HG03378 (cell line): ENCODE measurements around the gene CCZ1.
"Not testable (repeated sequence)": the region's sequence is repeated elsewhere in the genome, so short reads cannot be mapped to it uniquely, and the experiment has no call there.

Experiments used
- ATAC-seq: cut with Tn5 transposase; IDR thresholded peaks from one replicate; pipeline ENCODE4 v1.9.1; 2021; ENCODE audit warnings: mild to moderate bottlenecking, moderate library complexity; ENCODE audit not compliant: unreplicated experiment

Gene CCZ1

GRCh38 chr7:5898480-5899224 lies at the start of gene CCZ1:
TSS of gene CCZ1 (plus strand) at chr7:5898733. CDS start at chr7:5898800, 67 bp downstream.
- not testable (repeated sequence) for ATAC-seq

GRCh38 chr7:5850944-5851343 lies 47.6 kb upstream of the CCZ1 start:
- no peak for ATAC-seq

- no peak for ATAC-seq
These were observed 43.8 kb upstream of the CCZ1 start for GRCh38 chr7:5854738-5855137.

GRCh38 chr7:5857041-5857575 lies 41.4 kb upstream of the CCZ1 start:
- not testable (repeated sequence) for ATAC-seq

DNA sequence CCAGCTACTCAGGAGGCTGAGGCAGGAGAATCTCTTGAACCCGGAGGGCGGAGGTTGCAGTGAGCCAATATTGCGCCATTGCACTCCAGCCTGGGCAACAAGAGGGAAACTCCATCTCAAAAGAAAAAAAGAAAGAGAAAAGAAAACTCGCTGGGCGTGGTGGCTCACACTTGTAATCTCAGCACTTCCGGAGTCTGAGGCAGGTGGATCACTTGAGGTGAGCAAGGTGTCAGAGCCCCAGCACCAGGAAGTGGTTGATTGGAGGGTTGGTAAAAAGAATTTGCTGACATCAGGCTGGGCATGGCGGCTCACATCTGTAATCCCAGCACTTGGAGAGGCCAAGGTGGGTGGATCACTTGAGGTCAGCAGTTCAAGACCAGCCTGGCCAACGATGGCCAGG lies 40.0 kb upstream of the CCZ1 start:
- not testable (repeated sequence) for ATAC-seq

- ATAC-seq: not testable (repeated sequence)
These were observed 37.3 kb upstream of the CCZ1 start for GRCh38 chr7:5861281-5861680.

- ATAC-seq: not testable (repeated sequence)
These were observed 35.7 kb upstream of the CCZ1 start for GRCh38 chr7:5862753-5863366.

GRCh38 chr7:5865279-5865931 lies 33.1 kb upstream of the CCZ1 start:
- not testable (repeated sequence) for ATAC-seq

DNA sequence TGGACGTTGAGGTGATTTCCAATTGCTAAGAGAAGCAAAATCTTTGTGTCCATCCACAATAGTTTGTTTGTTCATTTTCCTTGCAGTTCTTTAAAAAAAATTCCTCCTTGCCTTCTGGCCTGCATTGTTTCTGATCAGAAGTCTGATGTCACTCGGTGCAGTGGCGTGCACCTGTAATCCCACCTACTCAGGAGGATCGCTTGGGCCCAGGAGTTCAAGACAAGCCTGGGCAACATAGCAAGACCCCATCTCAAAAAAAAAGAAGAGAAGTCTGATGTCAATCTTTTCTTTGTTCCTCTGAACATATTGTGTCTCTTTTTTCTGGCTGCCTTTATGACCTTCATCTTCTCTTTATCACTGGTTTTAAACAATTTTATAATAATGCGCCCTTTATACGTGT lies 31.5 kb upstream of the CCZ1 start:
- ATAC-seq: no peak

GRCh38 chr7:5868928-5869341 lies 29.6 kb upstream of the CCZ1 start:
- not testable (repeated sequence) for ATAC-seq

DNA sequence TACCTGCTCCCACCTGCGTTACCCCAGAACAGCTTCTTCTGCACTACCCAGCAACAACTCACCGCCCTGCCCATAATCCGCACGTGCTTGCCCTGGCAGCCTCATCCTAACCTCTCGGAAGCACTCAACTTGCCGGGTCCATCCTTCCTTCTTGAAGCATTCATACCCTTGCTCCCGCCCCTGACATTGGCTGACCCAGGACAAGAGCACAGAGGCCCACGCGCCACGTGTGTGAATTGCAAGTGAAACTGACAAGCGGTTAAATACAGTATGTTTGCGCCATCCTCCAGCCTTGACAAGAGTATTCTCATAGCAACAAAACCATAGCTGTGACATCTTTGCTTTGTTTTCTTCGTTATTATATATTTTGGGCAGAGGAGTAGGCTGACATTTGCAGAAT lies 28.8 kb upstream of the CCZ1 start:
- ATAC-seq: no peak

DNA sequence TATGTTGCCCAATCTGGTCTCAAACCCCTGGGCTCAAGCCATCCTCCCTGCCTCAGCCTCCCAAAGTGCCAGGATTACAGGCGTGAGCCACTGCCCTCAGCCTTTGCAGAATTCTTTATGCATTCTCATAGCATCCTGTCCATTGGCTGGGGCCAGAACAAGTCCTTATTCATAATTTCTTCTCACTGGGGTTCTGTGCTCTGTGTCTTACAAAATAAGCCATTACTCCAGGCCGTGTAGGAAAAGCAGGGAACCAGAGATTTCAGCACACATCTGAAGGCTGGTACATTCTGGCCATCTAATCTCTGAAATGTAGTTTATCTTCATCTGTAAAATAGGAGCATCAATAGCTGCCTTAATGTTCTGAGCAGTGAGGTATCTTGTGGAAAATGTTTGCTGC lies 28.2 kb upstream of the CCZ1 start:
- ATAC-seq: no peak

GRCh38 chr7:5872326-5872725 lies 26.2 kb upstream of the CCZ1 start:
- ATAC-seq: no peak

DNA sequence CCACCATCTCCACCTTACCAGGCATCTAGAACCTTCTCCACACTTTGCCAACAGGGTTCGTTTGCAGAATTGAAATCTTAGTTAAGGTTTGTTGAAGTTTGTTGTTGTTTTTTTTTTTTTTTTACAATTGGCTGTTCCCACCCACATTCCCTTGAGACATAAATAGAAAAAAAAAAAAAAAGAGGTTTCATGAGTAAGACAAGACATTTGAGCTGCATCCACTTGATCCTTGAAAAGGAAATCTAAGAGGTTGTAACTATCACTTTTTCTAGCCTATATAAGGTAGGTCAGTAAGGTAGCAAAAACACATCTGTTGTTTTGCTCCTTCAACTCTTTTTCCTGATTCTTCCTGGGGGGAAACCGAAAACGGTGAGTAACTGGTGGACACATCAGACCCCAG lies 18.9 kb upstream of the CCZ1 start:
- ATAC-seq: not testable (repeated sequence)

GRCh38 chr7:5880106-5880505 lies 18.4 kb upstream of the CCZ1 start:
- ATAC-seq: not testable (repeated sequence)

DNA sequence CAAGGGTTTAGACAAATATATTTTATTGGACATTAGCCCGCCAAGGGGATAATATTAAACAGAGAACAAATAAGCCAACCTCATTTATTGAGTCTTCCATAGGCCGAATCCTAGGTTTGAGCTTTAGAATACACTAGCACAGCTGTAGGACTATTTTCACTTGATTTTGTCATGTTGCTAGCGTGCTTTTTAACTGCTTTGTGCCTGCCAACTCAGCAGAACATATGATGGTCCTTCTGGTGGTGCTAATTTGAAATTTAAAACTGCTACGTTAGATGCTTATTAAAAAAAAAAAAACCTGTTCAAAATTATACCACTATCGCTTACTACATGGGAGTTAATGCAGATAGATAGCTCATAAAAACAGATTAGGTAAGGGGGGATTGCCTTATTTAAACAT lies 14.1 kb upstream of the CCZ1 start:
- not testable (repeated sequence) for ATAC-seq

DNA sequence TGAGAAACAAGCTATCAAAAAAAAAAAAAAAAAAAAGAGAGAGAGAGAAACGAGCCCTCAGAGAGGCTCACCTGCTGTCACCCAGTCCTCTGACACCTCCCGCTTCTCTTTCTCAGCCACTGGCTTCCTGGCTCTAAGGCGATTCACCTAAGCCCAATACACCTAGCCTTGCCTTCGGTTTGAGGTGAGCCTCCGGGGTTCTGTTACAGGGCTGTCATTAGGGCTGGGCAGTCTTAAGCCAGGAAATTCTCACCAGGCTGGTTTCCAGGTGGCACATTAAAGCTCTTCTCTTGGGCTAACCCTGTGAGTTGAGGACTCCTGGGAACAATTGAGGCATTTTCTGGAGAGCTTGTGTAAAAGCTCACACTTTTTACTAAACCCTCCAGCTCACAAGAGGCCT lies 10.5 kb upstream of the CCZ1 start:
- not testable (repeated sequence) for ATAC-seq

DNA sequence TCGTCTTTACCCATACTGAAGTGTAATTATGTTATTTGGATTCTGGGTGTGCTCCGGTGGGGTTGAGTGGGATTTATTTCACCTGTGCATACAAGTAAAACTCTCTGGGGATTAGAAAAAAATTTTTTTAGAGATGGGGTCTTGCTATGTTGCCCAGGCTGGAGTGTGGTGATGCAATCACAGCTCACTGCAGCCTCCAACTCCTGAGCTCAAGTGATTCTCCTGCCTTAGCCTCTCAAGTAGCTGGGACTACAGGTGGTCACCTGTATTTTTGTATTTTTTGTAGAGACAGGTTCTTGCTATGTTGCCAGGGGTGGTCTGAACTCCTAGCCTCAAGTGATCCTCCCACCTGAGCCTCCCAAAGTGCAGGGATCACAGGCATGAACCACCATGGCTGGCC lies 8.3 kb upstream of the CCZ1 start:
- ATAC-seq: not testable (repeated sequence)

DNA sequence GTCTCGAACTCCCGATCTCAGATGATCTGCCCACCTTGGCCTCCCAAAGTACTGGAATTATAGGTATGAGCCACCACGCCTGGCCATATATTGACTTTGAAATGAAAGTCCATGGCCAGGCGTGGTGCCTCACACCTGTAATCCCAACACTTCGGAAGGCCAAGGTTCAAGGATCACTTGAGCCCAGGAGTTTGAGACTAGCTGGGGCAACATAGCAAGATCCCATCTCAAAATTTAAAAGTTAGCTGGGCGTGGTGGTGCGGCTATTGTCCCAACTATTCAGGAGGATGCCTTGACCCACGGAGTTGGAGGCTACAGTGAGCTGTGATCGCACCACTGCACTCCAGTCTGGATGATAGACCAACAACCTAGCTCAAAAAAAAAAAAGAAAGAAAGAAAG lies 6.0 kb upstream of the CCZ1 start:
- ATAC-seq: no peak

DNA sequence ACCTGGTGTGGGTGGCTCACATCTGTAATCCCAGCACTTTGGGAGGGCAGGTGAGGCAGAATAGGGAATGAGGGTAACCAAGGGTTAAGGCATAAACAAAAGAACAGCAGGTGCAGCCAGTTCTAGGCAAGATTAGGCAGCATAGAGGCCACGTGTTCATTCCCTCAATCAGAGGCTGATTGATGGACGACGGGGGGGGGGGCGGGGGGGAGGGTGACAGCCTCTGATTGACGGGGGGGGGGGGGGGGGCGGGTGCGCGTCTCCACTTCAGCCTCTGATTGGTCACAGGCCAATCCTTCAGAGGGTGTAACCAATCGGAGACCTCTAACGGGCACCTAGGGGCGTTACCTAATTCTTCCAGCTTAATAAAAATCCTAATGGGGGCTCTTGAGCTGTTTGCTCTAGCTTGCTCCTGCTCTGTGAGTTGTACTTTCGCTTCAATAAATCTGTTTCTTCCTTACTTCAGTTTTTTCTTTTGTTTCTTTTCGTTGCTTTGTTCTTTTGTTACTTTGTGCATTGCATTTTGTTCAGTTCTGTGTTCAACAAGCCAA lies 1.1 kb upstream of the CCZ1 start:
- ATAC-seq: not testable (repeated sequence)

DNA sequence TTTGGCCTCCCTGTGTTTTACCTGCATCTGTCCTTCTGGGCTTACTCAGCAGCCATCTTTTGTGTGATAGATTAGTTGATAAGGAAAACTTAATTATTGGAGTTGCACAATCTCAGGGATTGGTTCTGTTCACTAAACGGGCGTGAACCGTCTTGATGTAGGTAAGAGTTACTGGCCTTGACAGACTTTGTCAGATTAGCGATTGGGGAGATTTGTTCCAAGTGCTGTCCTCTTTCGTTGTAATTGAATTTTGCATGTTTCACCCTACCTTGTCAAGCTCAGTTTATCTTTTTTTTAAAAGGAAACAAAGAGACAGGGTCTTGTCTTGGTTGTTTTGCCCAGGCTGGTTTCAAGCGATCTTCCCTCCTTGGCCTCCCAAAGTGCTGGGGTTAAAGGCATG lies 4.5 kb downstream of the CCZ1 start:
- ATAC-seq: not testable (repeated sequence)
